Jurkat, Clone E6-1 (cell line): ENCODE measurements around the gene TMEM181.
"Not testable (repeated sequence)": the region's sequence is repeated elsewhere in the genome, so short reads cannot be mapped to it uniquely, and the experiment has no call there.

Experiments used
- DNase-seq: peaks from one replicate; pipeline ENCODE4 v3.0.0-alpha.2; 2011; ENCODE audit warnings: low read depth, low spot score
- H3K4me3 ChIP-seq: 2 replicates; pipeline ENCODE4 v1.5.1; 2011; ENCODE audit warnings: mild to moderate bottlenecking, low read length, control low read depth, moderate library complexity

TMEM181 gene

GRCh38 chr6:158611039-158611438 is 51.1 kb downstream of the TMEM181 start:
- DNase-seq, result no peak
- H3K4me3 ChIP-seq, result no peak overlapping the region

- no peak overlapping the region for H3K4me3 ChIP-seq
- no peak for DNase-seq
Observed at GRCh38 chr6:158611541-158612370, 51.9 kb downstream of the TMEM181 start.

DNA sequence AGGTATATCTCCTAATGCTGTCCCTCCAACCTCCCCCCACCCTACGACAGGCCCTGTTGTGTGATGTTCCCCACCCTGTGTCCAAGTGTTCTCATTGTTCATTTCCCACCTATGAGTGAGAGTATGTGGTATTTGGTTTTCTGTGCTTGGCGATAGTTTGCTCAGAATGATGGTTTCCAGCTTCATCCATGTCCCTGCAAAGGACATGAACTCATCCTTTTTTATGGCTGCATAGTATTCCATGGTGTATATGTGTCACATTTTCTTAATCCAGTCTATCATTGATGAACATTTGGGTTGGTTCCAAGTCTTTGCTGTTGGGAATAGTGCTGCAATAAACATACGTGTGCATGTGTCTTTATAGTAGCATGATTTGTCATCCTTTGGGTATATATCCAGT is 54.7 kb downstream of the TMEM181 start:
- not testable (repeated sequence) for DNase-seq, H3K4me3 ChIP-seq

DNA sequence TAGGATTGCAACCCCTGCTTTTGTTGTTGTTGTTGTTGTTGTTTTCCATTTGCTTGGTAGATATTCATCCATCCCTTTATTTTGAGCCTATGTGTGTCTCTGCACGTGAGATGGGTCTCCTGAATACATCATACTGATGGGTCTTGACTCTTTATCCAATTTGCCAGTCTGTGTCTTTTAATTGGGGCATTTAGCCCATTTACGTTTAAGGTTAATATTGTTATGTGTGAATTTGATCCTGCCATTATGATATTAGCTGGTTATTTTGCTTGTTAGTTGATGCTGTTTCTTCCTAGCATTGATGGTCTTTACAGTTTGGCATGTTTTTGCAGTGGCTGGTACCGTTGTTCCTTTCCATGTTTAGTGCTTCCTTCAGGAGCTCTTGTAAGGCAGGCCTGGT is 58.4 kb downstream of the TMEM181 start:
- DNase-seq, H3K4me3 ChIP-seq: not testable (repeated sequence)

- H3K4me3 ChIP-seq, result no peak overlapping the region
- DNase-seq, result no peak
Observed at GRCh38 chr6:158619922-158620801, 60.3 kb downstream of the TMEM181 start.

DNA sequence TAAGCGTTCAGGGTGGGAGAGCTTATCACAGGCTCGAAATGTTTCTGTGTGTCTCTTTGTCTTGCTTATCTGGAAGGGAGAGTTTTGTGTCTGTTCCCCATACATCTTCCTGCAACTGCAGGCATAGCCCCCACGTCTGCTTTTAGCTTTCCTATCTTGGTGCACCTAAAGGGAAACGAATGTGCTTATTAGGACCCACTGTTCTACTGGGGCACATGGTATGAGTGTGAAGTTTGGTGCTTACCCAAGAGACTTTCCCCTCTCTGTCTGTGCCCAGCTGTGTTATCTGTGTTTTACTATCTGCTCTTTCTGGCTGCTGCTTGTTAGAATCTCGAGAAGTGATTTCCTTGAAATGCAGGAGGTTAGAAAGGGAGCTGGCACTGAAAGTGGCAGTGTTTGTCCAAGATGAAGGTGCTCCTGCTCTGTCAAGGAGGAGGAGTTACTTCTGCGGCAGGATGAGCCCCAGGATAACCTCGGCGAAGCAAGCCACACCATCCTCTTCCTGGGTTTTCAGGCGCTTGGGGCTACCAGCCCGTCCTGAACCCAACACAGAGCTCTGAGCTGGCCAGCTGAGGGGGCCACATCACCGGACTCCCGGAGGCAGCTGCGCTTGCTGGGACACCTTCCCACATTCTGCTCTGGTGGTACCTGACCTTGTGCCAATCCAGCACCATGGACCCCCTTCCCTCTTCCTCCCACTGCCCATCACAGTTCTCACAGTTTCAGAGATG is 61.2 kb downstream of the TMEM181 start:
- H3K4me3 ChIP-seq, result no peak overlapping the region
- no peak for DNase-seq

- no peak overlapping the region for H3K4me3 ChIP-seq
- DNase-seq, result no peak
Observed at GRCh38 chr6:158621694-158622544, 62.0 kb downstream of the TMEM181 start.

DNA sequence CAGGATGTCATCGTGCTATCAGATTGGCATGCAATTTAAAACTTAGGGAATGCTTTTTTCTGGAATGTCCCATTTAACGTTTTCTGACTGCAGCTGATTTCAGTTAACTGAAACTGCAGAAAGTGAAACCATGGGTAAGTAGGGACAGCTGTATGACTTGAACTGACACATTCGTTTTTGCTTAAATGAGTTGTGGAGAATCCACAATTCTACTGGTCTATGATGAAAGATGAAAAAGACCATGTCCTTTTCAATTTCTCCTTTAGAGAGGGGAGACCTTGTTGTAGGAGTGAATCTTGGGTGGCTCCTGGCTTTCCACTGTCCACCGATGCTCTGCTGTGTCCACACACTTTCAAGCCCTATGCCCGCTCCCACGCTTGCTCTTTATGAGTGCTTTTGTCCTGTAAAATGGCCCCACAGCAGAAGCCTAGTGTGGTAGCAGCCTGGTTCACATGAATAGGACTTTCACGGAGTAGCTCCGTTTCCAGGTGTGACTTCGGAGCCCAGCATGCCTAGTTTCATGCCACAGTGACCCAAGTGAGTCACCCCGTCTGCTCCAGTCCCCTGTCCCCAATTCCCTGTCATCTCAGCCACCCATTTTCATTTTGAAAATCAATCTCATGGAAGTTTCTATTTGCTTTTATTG is 62.8 kb downstream of the TMEM181 start:
- no peak for DNase-seq
- H3K4me3 ChIP-seq, result no peak overlapping the region

GRCh38 chr6:158624684-158625682 is 65.1 kb downstream of the TMEM181 start:
- DNase-seq, result no peak
- H3K4me3 ChIP-seq, result no peak overlapping the region

GRCh38 chr6:158625881-158626305 is 66.0 kb downstream of the TMEM181 start:
- no peak for DNase-seq
- no peak overlapping the region for H3K4me3 ChIP-seq

DNA sequence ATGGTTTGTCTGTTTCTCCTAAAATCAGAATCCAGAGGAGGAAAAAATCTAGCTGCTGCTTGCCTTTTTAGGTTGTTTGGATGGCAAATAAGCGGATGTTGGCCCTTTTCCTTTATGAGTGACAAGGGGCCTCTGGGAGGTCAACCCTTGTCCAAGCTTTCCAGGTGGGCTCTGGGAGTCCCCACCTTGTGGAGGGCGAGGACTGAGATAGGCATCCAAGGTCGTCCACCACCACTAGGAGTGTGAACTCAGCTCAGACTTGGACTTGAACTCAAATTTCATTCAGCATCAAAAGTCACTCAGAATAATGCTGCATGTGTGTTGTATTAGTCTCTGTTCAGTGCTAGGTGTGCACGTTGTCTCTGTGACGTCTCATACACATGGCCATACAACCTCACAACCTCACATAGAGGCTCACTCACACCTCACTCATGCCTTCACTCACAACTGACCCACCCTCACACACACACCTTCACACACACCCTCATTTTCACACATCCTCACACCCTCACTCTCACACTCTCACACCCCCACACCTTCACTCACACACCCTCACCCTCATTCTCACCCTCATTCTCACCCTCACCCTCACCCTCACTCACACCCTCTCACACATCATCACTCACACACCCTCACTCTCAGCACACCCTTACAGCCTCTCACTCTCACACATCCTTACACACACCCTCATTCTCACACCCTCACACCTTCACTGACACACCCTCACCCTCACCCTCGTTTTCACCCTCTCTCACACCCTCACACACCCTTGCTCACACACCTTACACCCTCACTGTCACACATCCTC is 66.7 kb downstream of the TMEM181 start:
- H3K4me3 ChIP-seq, result no peak overlapping the region
- no peak for DNase-seq

- no peak overlapping the region for H3K4me3 ChIP-seq
- no peak for DNase-seq
Observed at GRCh38 chr6:158627168-158627939, 67.5 kb downstream of the TMEM181 start.

GRCh38 chr6:158627940-158628211 is 68.0 kb downstream of the TMEM181 start:
- no peak for DNase-seq
- H3K4me3 ChIP-seq, result no peak overlapping the region

DNA sequence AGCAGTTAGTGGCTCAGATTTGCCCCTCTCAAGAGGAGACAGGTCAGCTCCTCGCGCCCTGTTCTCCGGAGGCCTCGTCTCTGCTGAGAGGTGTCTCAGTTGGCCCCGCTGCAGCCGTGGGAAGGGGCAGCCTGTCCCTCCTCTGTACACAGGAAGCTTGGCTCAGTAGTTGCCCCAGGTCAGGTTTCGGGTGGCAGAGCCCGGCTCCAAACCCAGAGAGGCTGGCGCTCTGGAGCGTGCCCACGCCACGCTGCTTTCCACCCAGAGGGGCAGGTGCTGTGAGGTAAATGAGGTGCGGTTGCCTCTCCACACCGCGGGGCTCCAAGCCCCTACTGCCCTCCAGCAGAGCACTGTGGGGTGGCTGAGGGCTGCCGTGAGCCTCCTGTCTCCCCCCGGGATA is 68.7 kb downstream of the TMEM181 start:
- no peak for DNase-seq

DNA sequence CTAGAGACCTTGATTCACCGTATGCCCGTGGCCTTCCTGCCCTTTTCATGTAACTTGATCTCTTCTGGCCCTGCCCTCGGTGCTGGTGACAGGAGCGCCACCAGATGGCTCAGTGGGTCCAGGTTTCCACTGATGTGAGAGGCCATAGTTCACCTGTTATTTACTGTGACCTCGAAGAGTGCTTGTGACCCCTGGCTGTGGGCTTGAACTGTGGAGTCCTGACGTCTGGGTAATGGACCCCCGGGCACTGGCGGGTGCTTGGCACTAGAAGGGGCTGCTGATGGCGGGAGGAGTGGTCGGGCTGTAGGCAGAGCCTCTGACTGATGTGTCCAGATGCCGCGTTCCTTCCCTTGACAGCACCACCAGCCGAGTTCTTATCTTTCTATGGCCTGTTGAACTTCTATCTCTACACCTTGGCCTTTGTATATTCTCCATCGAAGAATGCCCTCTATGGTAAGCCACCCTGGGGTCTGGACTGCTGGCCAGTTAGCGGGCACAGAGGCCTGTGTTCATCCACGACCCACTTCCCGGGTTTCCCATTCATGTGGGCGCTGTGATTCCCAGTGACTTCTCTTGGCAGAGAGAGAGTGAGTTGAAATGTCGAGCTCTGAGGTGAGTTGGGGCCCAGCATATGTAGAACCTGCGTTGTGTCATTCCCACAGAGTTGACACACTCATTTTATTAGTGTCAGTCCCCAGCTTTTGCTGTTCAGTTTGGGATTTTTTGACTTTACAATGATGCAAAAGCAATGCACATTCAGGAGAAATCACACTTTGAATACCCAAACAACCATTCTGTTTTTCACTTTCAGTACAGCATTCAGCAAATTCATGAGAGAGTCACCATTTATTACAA is 69.7 kb downstream of the TMEM181 start:
- no peak overlapping the region for H3K4me3 ChIP-seq
- DNase-seq, result no peak

More for the DNA sequence above, 68.7 kb downstream of the TMEM181 start:
- H3K4me3 ChIP-seq, result no peak overlapping the region
